Peyer's patch (tissue), 4 donors: ENCODE measurements around the gene OSBPL3. TPM values are rescaled to one million over a fixed set of nuclear protein-coding genes. Genes with fewer than 3 reads are reported as not detected.

ENCODE experiments used
- DNase-seq, 3 donors: peaks; one replicate each; pipeline ENCODE4 v3.0.0-alpha.2; 2017 to 2019
- H3K27ac ChIP-seq, 4 donors: fragments of 200-600 bp; sonication (generic); one replicate each; pipeline ENCODE4 v1.5.1; 2016 to 2019
- H3K27me3 ChIP-seq, 2 donors: fragments of 200-600 bp; sonication (generic); one replicate each; pipeline ENCODE4 v1.5.1; 2019
- H3K36me3 ChIP-seq, 3 donors: fragments of 200-600 bp; sonication (generic); one replicate each; pipeline ENCODE4 v1.5.1; 2016 to 2019
- H3K4me1 ChIP-seq, 4 donors: fragments of 200-600 bp; sonication (generic); one replicate each; pipeline ENCODE4 v1.5.1; 2016 to 2019
- H3K4me3 ChIP-seq, 4 donors: fragments of 200-600 bp; sonication (generic); 1 replicate in 3 of 4; 2 replicates in 1 of 4; pipeline ENCODE4 v1.5.1; 2016 to 2019; ENCODE audit warnings: mild to moderate bottlenecking in 1 of 4
- H3K9me3 ChIP-seq, 4 donors: fragments of 200-600 bp; sonication (generic); one replicate each; pipeline ENCODE4 v1.5.1; 2016 to 2019; ENCODE audit warnings: mild to moderate bottlenecking in 1 of 4
- CTCF ChIP-seq, 6 experiments: fragments of 450-650 bp in 4 of 6; fragments of 200-600 bp in 2 of 6; sonication (generic) in 1 of 6; IDR thresholded peaks; one replicate each; pipeline ENCODE4 v1.5.1; 2017 to 2019; ENCODE audit warnings: antibody characterized with exemption in 6 of 6, mild to moderate bottlenecking in 3 of 6, moderate library complexity in 1 of 6
- POLR2A ChIP-seq, 2 donors: fragments of 450-650 bp; IDR thresholded peaks; one replicate each; pipeline ENCODE4 v1.5.1; 2017; ENCODE audit warnings: antibody characterized with exemption in 2 of 2, mild to moderate bottlenecking in 2 of 2, moderate library complexity in 2 of 2
- total RNA-seq, 4 donors: library from RNA; depleted of rRNA; stranded (reverse); fragments of >200 nt; gene quantifications; one replicate each; pipeline ENCODE4 v1.1.0, GENCODE V29; 2016

The OSBPL3 gene
- total RNA-seq, 4 donors from 2014 or later: 20.1 to 67.7 (median 22.2) TPM

- no peak for DNase-seq
- Histone ChIP-seq H3K9me3 (no peaks in the 10 kb centered on the region), H3K4me1 (no peaks in the 10 kb centered on the region), H3K4me3 (no peak overlapping the region), H3K36me3 (no peaks in the 10 kb centered on the region), H3K27ac (no peak overlapping the region), H3K27me3 (no peaks in the 10 kb centered on the region)
- TF ChIP-seq CTCF (IDR thresholded peaks at IDR 0.05): no peak
- TF ChIP-seq POLR2A (IDR thresholded peaks at IDR 0.05): no peak
Measured at GRCh38 chr7:24784277-24784676, 195.7 kb downstream of the OSBPL3 start.

- no peak overlapping the region for H3K4me3 ChIP-seq
- no peaks in the 10 kb centered on the region for H3K9me3 ChIP-seq
- no peaks in the 10 kb centered on the region for H3K4me1 ChIP-seq
- no peaks in the 10 kb centered on the region for H3K27me3 ChIP-seq
- DNase-seq: no peak
- no peaks in the 10 kb centered on the region for H3K36me3 ChIP-seq
- H3K27ac ChIP-seq: no peak overlapping the region
- TF ChIP-seq POLR2A (IDR thresholded peaks at IDR 0.05): no peak
Measured at GRCh38 chr7:24783698-24784097, 196.3 kb downstream of the OSBPL3 start.

- Histone ChIP-seq H3K4me3 (no peak overlapping the region), H3K27me3 (no peaks in the 10 kb centered on the region), H3K9me3 (no peaks in the 10 kb centered on the region), H3K36me3 (no peaks in the 10 kb centered on the region), H3K4me1 (no peaks in the 10 kb centered on the region), H3K27ac (no peak overlapping the region)
- TF ChIP-seq POLR2A (IDR thresholded peaks at IDR 0.05): no peak
- no peak for TF ChIP-seq CTCF (IDR thresholded peaks at IDR 0.05)
- no peak for DNase-seq
Measured at GRCh38 chr7:24781106-24781505, 198.9 kb downstream of the OSBPL3 start.

GRCh38 chr7:24779283-24779655 lies 200.7 kb downstream of the OSBPL3 start:
- Histone ChIP-seq H3K27me3 (no peaks in the 10 kb centered on the region), H3K27ac (no peak overlapping the region), H3K4me1 (no peaks in the 10 kb centered on the region), H3K4me3 (no peak overlapping the region), H3K36me3 (no peaks in the 10 kb centered on the region), H3K9me3 (no peaks in the 10 kb centered on the region)
- TF ChIP-seq POLR2A (IDR thresholded peaks at IDR 0.05): no peak
- TF ChIP-seq CTCF (IDR thresholded peaks at IDR 0.05): no peak
- no peak for DNase-seq

GRCh38 chr7:24778543-24779282 lies 201.3 kb downstream of the OSBPL3 start:
- DNase-seq: no peak
- no peak overlapping the region for H3K27ac ChIP-seq
- no peak overlapping the region for H3K4me3 ChIP-seq
- H3K36me3 ChIP-seq: no peaks in the 10 kb centered on the region
- no peak for TF ChIP-seq POLR2A (IDR thresholded peaks at IDR 0.05)
- no peak for TF ChIP-seq CTCF (IDR thresholded peaks at IDR 0.05)
- H3K9me3 ChIP-seq: no peaks in the 10 kb centered on the region
- H3K4me1 ChIP-seq: no peaks in the 10 kb centered on the region
- H3K27me3 ChIP-seq: no peaks in the 10 kb centered on the region

- Histone ChIP-seq H3K36me3 (no peaks in the 10 kb centered on the region), H3K27ac (no peak overlapping the region), H3K27me3 (no peaks in the 10 kb centered on the region), H3K4me1 (no peaks in the 10 kb centered on the region), H3K4me3 (no peak overlapping the region), H3K9me3 (no peaks in the 10 kb centered on the region)
- no peak for DNase-seq
- no peak for TF ChIP-seq POLR2A (IDR thresholded peaks at IDR 0.05)
- no peak for TF ChIP-seq CTCF (IDR thresholded peaks at IDR 0.05)
Measured at GRCh38 chr7:24777806-24778205, 202.2 kb downstream of the OSBPL3 start.
